Measurements from ENCODE around the gene FAM171A2. TPM values are rescaled to one million over a fixed set of nuclear protein-coding genes. Genes with fewer than 3 reads are reported as not detected.
A peak's percentile ranks its signal among the peaks of the same experiment; 100 is the strongest.

The FAM171A2 gene
- total RNA-seq, 1 donor from 2014 or later: 15.0 TPM

DNA sequence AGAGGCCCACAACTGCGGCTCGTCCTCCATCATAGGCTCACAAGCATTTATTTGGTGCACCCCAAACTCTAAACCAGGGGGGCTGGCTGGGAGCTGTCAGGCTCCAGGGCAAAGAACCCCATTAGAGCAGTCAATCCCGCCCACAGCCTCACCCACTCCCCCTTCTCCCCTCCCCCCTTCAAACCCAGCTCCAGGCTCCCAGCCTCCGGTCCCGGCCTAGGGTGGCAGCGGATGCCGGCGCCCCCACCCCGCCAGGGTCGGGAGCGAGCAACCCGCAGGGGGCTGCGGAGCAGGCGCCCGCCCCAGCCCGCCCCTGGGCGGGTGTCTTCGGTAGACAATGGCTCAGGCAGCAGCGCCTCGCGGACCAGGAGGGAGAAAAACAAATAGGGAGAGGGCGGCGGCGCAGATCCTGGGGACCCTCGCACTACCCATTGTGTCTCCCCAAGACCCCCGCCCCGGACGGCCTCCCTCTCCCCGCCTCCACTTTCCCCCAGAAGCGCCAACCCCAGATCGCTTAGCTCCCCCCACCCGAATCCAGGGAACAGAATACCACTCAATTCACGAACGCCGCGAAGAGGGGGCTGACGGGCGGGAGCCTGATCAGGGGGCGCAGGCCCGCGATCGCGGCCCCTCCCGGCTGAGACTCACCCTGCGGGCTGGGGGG, 572 bp downstream of the FAM171A2 start:
- no peak for DNase-seq (ENCODE audit: low read depth)

DNA sequence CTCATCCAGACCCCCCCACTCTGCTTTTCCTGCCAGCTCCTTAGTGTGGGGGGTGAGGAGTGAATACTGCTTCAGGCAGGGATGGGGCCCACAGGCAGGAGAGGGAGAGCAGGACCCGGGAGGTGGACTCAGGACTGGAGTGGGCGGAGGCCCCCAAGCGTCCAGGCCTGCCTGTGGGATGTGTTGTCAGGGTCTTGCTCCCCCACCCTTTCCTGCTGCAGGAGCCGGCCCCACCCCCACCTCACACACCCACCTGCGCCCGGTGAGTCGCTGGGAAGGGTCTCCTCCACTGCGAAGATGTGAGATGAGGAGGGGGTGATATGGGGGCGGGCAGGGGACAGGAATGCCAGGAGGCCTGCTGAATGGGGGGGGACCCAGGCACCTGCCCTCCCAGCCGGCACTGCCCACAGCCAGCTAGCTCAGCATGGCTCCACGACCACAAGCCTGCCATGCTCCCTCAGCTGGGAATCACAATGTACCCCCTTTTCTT, 1.1 kb downstream of the FAM171A2 start:
- H3K4me3 ChIP-seq (ENCODE audit: low read depth, low read length): peak overlapping the region; percentile 68
- TF ChIP-seq, protein P1, sequence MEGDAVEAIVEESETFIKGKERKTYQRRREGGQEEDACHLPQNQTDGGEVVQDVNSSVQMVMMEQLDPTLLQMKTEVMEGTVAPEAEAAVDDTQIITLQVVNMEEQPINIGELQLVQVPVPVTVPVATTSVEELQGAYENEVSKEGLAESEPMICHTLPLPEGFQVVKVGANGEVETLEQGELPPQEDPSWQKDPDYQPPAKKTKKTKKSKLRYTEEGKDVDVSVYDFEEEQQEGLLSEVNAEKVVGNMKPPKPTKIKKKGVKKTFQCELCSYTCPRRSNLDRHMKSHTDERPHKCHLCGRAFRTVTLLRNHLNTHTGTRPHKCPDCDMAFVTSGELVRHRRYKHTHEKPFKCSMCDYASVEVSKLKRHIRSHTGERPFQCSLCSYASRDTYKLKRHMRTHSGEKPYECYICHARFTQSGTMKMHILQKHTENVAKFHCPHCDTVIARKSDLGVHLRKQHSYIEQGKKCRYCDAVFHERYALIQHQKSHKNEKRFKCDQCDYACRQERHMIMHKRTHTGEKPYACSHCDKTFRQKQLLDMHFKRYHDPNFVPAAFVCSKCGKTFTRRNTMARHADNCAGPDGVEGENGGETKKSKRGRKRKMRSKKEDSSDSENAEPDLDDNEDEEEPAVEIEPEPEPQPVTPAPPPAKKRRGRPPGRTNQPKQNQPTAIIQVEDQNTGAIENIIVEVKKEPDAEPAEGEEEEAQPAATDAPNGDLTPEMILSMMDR (conservative IDR thresholded peaks at IDR 0.05; ENCODE audit: low read depth, low read length): no peak
- no peak for DNase-seq (ENCODE audit: low read depth)

More for the DNA sequence above, 572 bp downstream of the FAM171A2 start:
- peak overlapping the region; percentile 68 for H3K4me3 ChIP-seq (ENCODE audit: low read depth, low read length)
- TF ChIP-seq, protein P1 (conservative IDR thresholded peaks at IDR 0.05; ENCODE audit: low read depth, low read length): no peak

DNA sequence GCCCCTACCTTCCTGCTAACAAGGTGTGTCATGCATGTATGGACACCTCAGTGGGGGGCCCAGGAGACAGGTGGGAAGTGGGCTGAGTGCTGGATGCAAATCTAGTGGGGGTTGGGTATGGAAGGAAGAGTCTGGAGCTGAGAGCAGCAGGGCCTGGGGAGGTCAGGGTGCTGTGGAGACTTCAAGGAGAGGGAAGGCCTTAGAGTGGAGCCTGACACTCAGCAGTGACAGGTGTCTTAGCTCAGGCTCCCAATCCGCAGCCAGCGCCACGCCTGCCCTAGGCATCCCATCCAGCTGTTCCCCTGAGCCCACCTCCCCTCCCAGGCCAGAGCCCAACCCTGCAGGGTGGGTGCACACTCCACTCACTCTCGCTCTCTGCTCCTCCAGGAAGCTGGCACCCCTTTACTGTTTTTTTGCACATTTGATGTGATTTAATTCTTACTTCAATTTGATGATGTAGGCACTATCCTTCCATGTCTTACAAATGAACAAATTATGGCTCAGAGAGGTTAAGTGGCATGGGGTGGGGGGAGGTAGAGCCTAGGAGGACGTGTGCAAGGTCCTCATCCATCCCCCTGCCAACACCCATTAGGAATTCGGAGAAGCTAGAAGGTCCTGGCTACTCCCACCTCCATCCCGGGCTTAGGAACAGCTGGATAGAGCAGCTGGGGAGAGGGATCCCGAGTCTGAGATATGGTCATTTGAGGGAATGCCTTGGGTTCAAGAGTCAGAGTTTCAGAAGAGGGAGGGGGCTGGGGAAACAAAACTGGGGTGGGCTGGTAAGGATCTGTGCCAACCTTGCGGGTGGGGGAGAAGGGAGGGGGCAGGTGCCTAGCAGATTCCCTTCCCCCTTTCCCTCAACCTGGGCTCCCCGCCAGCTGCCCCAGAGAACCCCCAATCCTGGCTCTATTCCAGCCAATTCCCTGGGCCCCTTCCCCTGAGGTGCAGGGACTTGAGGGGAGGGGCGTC, 2.1 kb downstream of the FAM171A2 start:
- TF ChIP-seq, protein P1 (conservative IDR thresholded peaks at IDR 0.05; ENCODE audit: low read depth, low read length): no peak
- no peak overlapping the region for H3K4me3 ChIP-seq (ENCODE audit: low read depth, low read length)

DNA sequence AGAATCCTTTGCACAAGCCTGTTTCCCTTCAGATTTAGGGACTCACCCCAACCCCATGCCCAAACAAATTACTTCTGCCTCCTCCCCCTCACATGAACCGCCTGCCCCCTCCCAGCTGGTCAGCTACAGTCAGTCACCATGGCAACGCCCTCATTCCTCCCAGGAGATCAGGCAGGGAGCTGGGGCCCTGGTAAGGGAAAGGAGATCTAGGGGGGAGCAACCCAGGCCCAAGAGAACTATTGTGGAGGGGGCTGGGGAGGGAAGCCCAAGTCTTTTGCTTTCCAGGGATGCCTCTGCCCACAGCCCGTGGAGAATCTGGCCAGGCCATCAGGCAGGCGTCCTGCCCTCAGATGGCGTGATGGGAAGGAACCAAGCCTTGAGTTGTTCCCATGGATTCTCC, 2.8 kb downstream of the FAM171A2 start:
- no peak overlapping the region for H3K4me3 ChIP-seq (ENCODE audit: low read depth, low read length)
- TF ChIP-seq, protein P1 (conservative IDR thresholded peaks at IDR 0.05; ENCODE audit: low read depth, low read length): no peak
- no peak for DNase-seq (ENCODE audit: low read depth)

More for the DNA sequence above, 2.1 kb downstream of the FAM171A2 start:
- no peak for DNase-seq (ENCODE audit: low read depth)

DNA sequence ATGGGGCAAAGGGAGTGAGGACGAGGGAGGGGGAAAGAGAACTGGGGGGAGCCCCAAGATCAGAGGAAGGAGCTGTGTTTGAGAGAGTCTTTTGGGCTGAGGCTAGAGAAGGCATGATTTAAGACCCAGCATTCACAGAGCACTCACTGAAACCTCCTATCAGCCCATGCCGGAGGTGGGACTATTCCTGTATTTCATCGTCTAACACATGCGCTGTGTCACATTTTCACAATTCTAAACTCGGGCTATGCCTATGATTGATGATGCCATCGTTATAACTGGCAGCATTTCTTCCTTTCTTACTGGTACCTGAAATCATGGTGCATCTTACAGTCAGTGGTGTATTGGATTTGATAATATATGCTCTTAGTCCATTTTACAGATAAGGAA, 3.5 kb downstream of the FAM171A2 start:
- TF ChIP-seq, protein P1 (conservative IDR thresholded peaks at IDR 0.05; ENCODE audit: low read depth, low read length): no peak
- no peak overlapping the region for H3K4me3 ChIP-seq (ENCODE audit: low read depth, low read length)
- DNase-seq (ENCODE audit: low read depth): no peak

DNA sequence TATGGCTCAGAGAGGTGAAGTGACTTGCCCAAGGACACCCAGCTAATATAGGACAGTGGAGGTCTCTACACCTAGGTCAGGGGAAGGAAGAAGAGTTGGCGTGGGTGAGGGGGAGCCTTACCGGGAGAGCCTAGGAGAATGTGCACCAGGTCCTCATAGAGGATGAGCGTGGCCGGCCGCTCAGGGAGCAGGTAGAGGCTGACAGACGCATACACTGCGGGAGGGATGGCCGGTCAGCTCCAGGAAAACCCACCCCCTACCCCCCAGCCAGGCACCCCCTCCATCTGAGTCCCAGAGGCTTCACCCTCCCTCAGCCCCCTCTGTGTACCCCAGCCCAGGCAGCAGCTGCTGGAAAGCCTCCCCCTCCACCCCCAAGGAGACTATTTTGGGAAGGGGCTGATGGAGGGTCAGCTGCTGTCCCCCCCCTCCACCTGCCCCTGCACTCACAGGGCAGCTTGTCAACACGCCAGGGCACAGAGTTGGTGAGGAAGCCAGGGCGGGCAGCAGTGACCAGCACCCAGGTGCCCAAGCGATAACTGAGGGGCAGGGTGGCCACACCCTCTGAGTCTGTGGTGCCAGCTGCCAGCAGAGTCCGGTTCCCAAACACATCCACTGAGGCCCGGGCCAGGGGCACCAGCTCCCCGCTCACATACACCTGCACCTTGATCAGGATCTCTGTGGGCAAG, 4.1 kb downstream of the FAM171A2 start:
- no peak for DNase-seq (ENCODE audit: low read depth)
- H3K4me3 ChIP-seq (ENCODE audit: low read depth, low read length): no peak overlapping the region
- TF ChIP-seq, protein P1 (conservative IDR thresholded peaks at IDR 0.05; ENCODE audit: low read depth, low read length): no peak

All from epithelial cell of proximal tubule (primary cell).